Stimulated activated CD8-positive, alpha-beta memory T cell treated with anti-CD3 and anti-CD28 coated beads, Interleukin-12 subunit alpha, Interleukin-12 subunit beta, amount 100 ng/mL, for 1 hour (primary cell): ENCODE measurements around the gene TFPI.
"Not testable (repeated sequence)": the region's sequence is repeated elsewhere in the genome, so short reads cannot be mapped to it uniquely, and the experiment has no call there.

Experiments used
- DNase-seq: peaks from one replicate; pipeline ENCODE4 v3.0.0-alpha.2; 2020; ENCODE audit warnings: low read depth

TFPI gene

GRCh38 chr2:187527262-187527661, 27.0 kb downstream of the TFPI start:
- no peak for DNase-seq

DNA sequence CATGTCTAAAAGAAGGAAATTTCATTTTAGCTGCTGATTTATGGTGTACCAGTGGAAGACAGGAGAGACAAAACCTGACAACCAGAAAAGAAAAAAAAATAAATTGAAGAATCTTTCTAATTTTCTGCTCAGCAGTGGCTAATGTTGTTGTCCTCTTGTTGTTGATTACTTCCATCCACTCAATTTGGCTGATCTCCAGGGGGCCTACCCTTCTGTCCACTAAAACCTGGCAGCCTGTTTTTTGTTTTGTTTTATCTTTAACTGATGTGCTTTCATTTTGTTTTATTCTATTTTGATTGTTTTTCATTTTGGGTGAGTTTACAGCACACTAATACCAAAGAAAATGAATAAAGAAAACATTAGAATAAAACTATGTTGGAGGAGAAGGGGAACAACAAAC, 27.4 kb downstream of the TFPI start:
- no peak for DNase-seq

- DNase-seq = no peak
Observed at GRCh38 chr2:187525163-187525900, 28.9 kb downstream of the TFPI start.

- no peak for DNase-seq
Observed at GRCh38 chr2:187523325-187523724, 30.9 kb downstream of the TFPI start.

GRCh38 chr2:187520121-187520624, 34.1 kb downstream of the TFPI start:
- no peak for DNase-seq

DNA sequence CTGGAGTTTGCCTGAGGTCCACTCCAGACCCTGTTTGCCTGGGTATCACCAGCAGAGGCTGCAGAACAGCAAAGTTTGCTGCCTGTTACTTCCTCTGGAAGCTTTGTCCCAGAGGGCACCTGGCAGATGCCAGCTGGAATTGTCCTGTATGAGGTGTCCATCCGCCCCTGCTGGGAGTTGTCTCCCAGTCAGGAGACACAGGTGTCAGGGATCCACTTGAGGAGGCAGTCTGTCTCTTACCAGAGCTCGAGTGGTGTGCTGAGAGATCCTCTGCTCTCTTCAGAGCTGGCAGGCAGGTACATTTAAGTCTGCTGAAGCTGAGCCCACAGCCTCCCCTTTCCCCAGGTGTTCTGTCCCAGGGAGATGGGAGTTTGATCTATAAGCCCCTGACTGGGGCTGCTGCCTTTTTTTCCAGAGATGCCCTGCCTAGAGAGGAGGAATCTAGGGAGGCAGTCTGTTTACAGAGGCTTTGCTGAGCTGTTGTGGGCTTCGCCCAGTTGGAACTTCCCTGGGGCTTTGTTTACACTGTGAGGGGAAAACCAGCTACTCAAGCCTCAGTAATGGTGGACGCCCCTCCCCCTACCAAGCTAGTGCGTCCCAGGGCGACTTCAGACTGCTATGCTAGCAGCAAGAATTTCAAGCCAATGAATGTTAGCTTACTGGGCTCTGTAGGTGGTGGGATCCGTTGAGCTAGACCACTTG, 34.7 kb downstream of the TFPI start:
- no peak for DNase-seq

- not testable (repeated sequence) for DNase-seq
Observed at GRCh38 chr2:187517750-187518361, 36.4 kb downstream of the TFPI start.

GRCh38 chr2:187516630-187517510, 37.4 kb downstream of the TFPI start:
- not testable (repeated sequence) for DNase-seq

GRCh38 chr2:187514930-187515329, 39.3 kb downstream of the TFPI start:
- no peak for DNase-seq

GRCh38 chr2:187514235-187514829, 39.9 kb downstream of the TFPI start:
- DNase-seq = not testable (repeated sequence)

- not testable (repeated sequence) for DNase-seq
Observed at GRCh38 chr2:187513460-187514234, 40.6 kb downstream of the TFPI start.

- no peak for DNase-seq
Observed at GRCh38 chr2:187511356-187512315, 42.6 kb downstream of the TFPI start.

DNA sequence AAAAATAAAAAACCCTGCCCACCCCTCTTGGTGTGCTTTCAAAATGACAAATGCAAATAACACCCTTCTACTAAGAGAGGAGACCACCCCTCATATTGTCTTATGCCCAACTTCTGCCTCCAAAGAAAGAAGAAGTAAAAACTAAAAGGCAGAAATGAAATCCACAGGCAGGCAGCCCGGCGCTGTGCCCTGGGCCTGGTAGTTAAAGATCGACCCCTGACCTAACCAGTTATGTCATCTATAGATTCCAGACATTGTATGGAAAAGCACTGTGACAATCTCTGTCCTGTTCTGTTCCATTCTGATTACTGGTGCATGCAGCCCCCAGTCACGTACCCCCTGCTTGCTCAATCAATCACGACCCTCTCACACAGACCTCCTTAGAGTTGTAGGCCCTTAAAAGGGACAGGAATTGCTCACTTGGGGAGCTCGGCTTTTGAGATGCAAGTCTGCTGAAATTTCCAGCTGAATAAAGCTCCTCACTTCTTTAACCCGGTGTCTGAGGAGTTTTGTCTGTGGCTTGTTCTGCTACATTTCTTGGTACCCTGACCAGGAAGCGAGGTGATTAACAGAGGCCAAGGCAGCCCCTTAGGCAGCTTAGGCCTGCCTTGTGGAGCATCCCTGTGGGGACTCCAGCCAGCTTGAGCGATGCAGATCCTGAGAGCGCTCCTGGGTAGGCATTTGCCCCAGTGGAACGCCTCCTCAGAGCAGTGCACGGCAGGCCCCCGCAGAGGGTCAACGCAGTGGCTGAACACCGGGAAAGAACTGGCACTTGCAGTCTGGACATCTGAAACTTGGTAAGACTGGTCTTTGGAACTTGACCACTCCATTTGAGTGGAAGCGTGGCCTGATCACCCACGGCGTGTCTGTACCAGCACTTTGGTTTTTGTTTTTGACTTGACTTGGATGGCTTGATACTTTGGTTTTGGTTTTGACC, 43.5 kb downstream of the TFPI start:
- not testable (repeated sequence) for DNase-seq

- no peak for DNase-seq
Observed at GRCh38 chr2:187509667-187510417, 44.4 kb downstream of the TFPI start.

DNA sequence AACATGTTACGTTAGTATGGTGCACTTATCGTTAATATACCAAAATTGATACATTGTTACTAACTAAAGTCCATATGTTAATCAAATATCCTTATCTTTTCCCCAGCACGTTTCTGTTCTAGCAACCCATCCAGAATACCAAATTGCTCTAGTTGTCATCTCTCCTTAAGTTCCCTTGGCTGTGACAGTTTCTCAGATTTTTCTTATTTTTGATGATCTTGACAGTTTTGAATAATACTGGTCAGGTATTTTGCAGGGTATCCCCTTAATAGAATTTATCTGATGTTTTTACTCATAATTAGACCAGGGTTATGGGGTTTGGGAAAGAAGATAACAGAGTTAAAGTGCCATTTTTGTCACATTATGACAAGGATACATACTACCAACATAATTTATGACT, 47.8 kb downstream of the TFPI start:
- no peak for DNase-seq

DNA sequence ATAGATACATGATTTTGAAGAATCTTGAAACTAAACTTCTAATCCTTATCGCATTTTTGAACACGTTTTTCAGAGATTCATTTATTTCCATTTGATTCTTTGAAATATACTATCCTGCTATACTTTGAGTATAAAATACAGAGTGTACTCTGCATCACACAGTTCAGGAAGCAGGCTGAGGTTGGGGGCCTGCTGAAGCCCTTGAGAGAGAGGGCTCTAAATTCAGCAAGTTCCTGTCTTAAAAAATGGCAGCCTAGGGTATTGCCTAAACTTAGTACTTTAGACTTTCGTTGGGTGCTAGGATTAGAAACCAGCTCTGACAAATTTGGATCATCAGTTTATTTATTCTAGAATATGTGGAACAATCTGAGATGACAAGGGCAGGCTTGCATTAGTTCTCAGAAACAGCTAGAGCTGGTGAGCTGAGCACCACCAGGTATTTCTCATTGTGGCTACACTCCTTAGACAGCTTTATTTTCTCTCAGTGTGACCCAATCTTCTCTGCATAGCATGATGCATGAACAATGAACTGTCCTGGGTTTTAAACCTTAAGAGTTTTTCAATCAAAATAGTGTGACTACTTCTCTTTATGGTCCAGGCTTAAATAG, 49.1 kb downstream of the TFPI start:
- DNase-seq = no peak

GRCh38 chr2:187504312-187504921, 49.8 kb downstream of the TFPI start:
- no peak for DNase-seq
